DND-41 (cell line): ENCODE data around the gene ETFRF1.

Experiments used
- ATAC-seq: fragments of 200-7000 bp; cut with Tn5 transposase; 3 replicates; pipeline ENCODE4 v1.9.1; 2021; ENCODE audit warnings: low read depth; ENCODE audit not compliant: insufficient read depth
- DNase-seq: peaks from one replicate; pipeline ENCODE4 v3.0.0-alpha.2; 2020
- H2AFZ ChIP-seq: 2 replicates; pipeline ENCODE4 v1.6.0; 2012; ENCODE audit warnings: low read depth, low read length
- H3K27ac ChIP-seq: 2 replicates; pipeline ENCODE4 v1.5.1; 2012; ENCODE audit warnings: low read length, inconsistent platforms
- H3K27me3 ChIP-seq: fragments of 200-600 bp; sonication (generic); 2 replicates; pipeline ENCODE4 v1.6.0; 2012; ENCODE audit warnings: low read length, mild to moderate bottlenecking, inconsistent platforms; ENCODE audit not compliant: insufficient read depth, poor library complexity
- H3K36me3 ChIP-seq: 2 replicates; pipeline ENCODE4 v1.5.1; 2012; ENCODE audit warnings: low read length, inconsistent platforms; ENCODE audit not compliant: insufficient read depth
- H3K4me1 ChIP-seq: 2 replicates; pipeline ENCODE4 v1.5.1; 2012; ENCODE audit warnings: mild to moderate bottlenecking, low read length; ENCODE audit not compliant: insufficient read depth
- H3K4me2 ChIP-seq: 2 replicates; pipeline ENCODE4 v1.6.0; 2012; ENCODE audit warnings: mild to moderate bottlenecking, moderate library complexity, low read length, inconsistent platforms; ENCODE audit not compliant: insufficient read depth
- H3K4me3 ChIP-seq, 2 experiments: fragments of 200-600 bp in 1 of 2; shearing (Covaris generic) in 1 of 2; 2 replicates each; pipeline ENCODE4 v1.5.1; 2012 to 2016; ENCODE audit warnings: inconsistent platforms in 2 of 2, low read length in 2 of 2, mild to moderate bottlenecking in 2 of 2, low read depth in 1 of 2, moderate library complexity in 1 of 2
- H3K79me2 ChIP-seq: 2 replicates; pipeline ENCODE4 v1.6.0; 2012; ENCODE audit warnings: low read length, inconsistent platforms; ENCODE audit not compliant: insufficient read depth
- H3K9ac ChIP-seq: 2 replicates; pipeline ENCODE4 v1.6.0; 2012; ENCODE audit warnings: low read depth, mild to moderate bottlenecking, inconsistent platforms, low read length, moderate library complexity
- H3K9me3 ChIP-seq: 2 replicates; pipeline ENCODE4 v1.5.1; 2012; ENCODE audit warnings: low read length, moderate library complexity, mild to moderate bottlenecking, inconsistent platforms; ENCODE audit not compliant: insufficient read depth, severe bottlenecking
- H4K20me1 ChIP-seq: 2 replicates; pipeline ENCODE4 v1.6.0; 2012; ENCODE audit warnings: low read length; ENCODE audit not compliant: insufficient read depth
- CTCF ChIP-seq: IDR thresholded peaks from 2 replicates; pipeline ENCODE4 v1.5.1; 2012; ENCODE audit warnings: borderline replicate concordance, low read length, moderate library complexity, mild to moderate bottlenecking; ENCODE audit not compliant: poor library complexity, severe bottlenecking; ENCODE audit errors: extremely low read depth
- EZH2 ChIP-seq: IDR thresholded peaks from 3 replicates; pipeline ENCODE4 v1.6.1; 2012; ENCODE audit warnings: borderline replicate concordance, low read depth, mild to moderate bottlenecking, moderate library complexity, low read length, inconsistent platforms; ENCODE audit not compliant: severe bottlenecking

The ETFRF1 gene

DNA sequence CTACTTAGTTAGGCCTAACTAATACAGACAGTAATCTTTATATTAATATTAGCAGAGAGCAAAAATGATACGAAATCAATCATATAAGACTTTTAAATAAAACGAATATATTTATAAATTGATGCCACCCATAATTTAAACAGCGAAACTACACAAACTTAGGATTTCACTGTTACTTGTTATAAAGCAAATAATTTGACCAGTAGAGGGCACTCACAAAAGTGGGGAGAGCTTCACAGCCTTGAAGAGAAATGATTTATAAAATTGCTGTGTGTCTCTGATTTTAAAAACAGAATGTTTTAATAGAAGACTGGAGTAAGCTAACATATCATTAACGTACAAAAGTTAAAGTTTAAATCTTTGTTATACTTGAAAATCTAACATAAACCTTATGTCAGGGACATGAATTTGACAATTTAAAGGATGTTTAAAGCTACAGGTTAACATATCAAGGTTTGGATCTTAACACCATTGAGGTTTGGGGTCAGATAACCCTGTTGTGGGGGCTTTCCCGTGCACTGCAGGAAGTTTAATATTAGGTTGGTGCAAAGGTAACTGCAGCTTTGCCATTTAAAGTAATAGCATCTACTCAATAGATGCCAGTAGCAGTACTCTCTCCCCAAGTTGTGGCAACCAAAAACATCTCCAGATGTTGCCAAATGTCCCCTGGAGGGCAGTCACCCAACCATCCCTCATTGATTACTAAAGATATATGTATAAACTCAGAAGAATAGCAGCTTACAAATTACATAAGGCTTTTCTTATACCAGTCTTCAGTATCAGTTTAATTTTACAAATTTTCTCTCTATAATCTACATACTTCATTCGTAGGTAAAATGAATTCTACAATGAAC, 46.4 kb downstream of the ETFRF1 start:
- Histone ChIP-seq H3K36me3 (peaks cover 33% of the 10 kb centered on the region), H3K27ac (no peak overlapping the region), H3K9me3 (no peaks in the 10 kb centered on the region), H4K20me1 (peaks cover 10% of the 10 kb centered on the region; the same call in 1 of the 2 replicates), H3K4me1 (0 out of 2 replicates have a peak, but pooled peaks cover 4% of the 10 kb centered on the region), H3K27me3 (no peaks in the 10 kb centered on the region), H2AFZ (no peak overlapping the region), H3K4me3 (no peak overlapping the region), H3K4me2 (no peak overlapping the region), H3K79me2 (peaks cover 42% of the 10 kb centered on the region), H3K9ac (no peak overlapping the region)
- ATAC-seq, result peak; percentile 80
- no peak for DNase-seq
- TF ChIP-seq CTCF (peak; percentile 67), EZH2 (no peak)

DNA sequence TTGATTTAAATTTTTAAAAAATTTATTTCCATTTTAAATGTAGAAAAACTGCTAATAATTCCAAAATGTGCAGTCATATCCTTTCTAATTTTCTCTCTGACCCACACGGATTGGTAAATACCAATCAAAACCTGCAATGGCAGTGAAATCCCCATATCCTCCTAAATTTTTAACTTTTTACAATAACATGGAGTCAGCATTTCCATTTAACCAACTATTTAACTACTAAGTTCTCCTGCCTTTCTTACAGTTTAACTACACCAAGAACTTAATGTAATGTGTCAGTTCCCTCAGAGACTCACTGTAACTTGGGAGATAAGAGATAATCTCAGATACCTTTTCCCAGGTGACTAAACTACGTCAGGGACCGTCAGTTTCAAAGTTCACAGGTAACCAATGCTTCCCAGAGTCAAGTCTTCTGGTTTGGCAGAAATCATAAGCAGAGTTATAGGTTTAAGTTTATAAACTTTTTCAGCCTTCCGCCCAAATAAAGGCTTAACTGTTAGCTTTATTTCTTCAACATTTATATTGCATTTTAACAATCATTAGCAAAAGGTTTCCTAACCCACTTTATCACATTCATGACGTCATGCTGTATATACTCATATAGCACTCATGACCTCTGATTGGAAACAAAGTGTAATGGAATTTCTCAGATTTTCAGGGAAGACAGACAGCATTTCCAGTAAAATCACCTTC, 48.1 kb downstream of the ETFRF1 start:
- peaks cover 10% of the 10 kb centered on the region for H4K20me1 ChIP-seq
- H3K4me1 ChIP-seq, result peaks cover 12% of the 10 kb centered on the region; the same call in 1 of the 2 replicates
- H2AFZ ChIP-seq, result no peak overlapping the region
- H3K79me2 ChIP-seq, result peaks cover 44% of the 10 kb centered on the region
- TF ChIP-seq EZH2 (no peak), CTCF (no peak)
- peaks cover 21% of the 10 kb centered on the region; the same call in 1 of the 2 replicates for H3K36me3 ChIP-seq
- no peaks in the 10 kb centered on the region for H3K27me3 ChIP-seq
- H3K9ac ChIP-seq, result no peak overlapping the region
- DNase-seq, result no peak
- no peak for ATAC-seq
- H3K27ac ChIP-seq, result no peak overlapping the region
- H3K4me3 ChIP-seq, result no peak overlapping the region
- no peak overlapping the region for H3K4me2 ChIP-seq
- H3K9me3 ChIP-seq, result no peaks in the 10 kb centered on the region

DNA sequence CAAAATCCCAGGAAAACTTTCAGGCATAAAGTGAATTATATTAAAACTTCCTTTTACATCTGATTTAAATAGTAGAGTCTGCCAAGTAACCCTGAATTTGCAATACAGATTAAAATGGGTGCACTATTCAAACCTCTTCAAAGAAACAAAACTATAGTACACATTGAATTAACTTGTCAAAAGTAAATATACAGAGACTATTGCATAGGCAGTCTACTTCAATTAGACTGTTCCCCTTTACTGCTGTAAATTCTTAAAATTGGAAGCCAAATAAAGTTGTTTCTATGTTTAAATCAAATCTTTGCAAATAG, 48.6 kb downstream of the ETFRF1 start:
- TF ChIP-seq EZH2 (no peak), CTCF (no peak)
- no peak overlapping the region for H3K27ac ChIP-seq
- no peak overlapping the region for H3K4me3 ChIP-seq
- peaks cover 49% of the 10 kb centered on the region for H3K79me2 ChIP-seq
- no peak overlapping the region for H3K9ac ChIP-seq
- H3K4me2 ChIP-seq, result no peak overlapping the region
- H2AFZ ChIP-seq, result no peak overlapping the region
- H3K36me3 ChIP-seq, result peaks cover 19% of the 10 kb centered on the region; the same call in 1 of the 2 replicates
- peaks cover 10% of the 10 kb centered on the region for H4K20me1 ChIP-seq
- no peaks in the 10 kb centered on the region for H3K27me3 ChIP-seq
- H3K9me3 ChIP-seq, result no peaks in the 10 kb centered on the region
- H3K4me1 ChIP-seq, result peaks cover 17% of the 10 kb centered on the region; the same call in 1 of the 2 replicates
- no peak for ATAC-seq
- no peak for DNase-seq
